Dedifferentiated amniotic fluid mesenchymal stem cell (primary cell): ENCODE measurements around the gene WNT2B.

Experiments
- DNase-seq: peaks from one replicate; pipeline ENCODE4 v3.0.0-alpha.2; 2016; ENCODE audit errors: extremely low spot score

Gene WNT2B

DNA sequence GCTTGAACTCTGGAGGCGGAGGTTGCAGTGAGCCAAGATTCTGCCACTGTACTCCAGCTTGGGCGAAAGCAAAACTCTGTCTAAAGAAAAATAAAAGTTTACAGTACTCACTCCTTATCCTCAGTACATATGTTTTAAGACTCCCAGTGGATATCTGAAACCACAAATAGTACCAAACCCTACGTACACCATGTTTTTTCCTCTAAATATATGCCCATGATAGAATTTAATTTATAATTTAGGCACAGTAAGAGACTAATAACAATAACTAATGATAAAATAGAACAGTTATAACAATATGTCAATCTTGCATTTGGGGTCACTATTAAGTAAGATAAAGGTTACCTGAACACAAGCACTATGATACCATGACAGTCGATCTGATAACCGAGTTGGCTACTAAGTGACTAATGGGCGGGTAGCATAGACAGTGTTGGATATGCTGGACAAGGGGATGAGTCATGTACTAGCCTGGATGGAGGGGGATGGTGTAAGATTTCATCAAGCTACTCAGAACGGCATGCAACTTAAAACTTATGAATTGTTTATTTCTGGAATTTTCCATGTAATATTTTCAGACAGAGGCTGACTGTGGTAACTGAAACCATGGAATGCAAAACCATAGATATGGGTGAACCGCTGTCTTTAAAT lies 66.5 kb downstream of the WNT2B start:
- peak; percentile 97 for DNase-seq

DNA sequence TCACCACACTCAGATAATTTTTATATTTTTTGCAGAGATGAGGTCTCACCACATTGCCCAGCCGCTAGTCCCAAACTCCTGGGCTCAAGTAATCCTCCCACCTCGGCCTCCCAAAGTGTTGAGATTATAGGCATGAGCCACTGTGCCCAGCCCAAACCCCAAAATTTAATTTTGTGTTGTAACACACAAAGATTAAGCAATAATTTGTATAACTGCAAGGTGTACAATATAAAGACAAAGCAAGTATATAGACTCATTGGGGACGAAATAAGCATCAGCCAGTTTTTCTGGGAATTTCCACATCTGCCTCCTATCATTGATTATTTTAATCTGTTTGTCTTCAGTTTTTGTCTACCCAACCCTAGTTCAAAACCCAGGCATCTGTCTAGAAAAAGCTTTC lies 67.5 kb downstream of the WNT2B start:
- DNase-seq: no peak
